GM21526 (cell line): ENCODE results near the gene HUS1B.

Source experiments
- ATAC-seq: cut with Tn5 transposase; IDR thresholded peaks from one replicate; pipeline ENCODE4 v1.9.1; 2021; ENCODE audit warnings: moderate library complexity; ENCODE audit not compliant: unreplicated experiment, low FRiP score

The HUS1B gene

DNA sequence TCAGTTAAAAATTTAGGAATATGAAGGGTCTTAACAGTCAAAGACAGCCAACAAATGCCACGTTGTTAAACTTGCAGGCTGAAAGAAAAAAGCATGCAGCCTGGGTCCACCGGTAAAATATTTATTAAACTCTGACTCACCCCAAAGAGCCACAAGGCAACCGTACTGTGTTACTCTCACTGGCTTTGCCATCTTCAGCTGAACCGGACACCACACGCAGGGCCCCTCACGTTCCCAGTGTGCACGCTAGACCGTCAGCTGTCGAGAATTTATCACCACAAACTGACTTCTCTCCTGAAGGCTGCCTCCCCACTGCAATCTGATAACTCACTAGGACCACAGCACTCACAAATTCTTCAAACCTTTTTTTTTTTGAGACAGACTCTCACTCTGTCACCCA is 30.7 kb downstream of the HUS1B start:
- ATAC-seq = no peak

GRCh38 chr6:624979-625378 is 31.9 kb downstream of the HUS1B start:
- ATAC-seq = no peak

DNA sequence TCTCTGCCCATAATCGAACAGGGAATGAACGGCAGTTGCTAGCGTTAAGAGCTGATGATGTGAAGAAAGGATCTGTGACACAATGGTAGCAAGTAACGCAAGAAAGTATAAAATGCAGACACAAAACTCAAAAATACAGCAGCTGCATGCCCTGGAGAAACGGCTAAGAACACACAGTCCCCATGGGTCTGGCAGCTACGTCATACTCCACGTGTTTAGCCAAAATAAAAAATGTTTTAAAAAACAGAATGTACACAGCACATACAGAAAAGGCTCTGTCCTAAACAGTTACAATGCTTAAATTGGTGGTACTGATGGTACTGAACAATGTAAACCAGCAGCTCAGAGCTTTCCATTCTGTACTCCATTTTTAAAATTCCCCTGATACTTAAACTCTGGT is 34.4 kb downstream of the HUS1B start:
- ATAC-seq = no peak

DNA sequence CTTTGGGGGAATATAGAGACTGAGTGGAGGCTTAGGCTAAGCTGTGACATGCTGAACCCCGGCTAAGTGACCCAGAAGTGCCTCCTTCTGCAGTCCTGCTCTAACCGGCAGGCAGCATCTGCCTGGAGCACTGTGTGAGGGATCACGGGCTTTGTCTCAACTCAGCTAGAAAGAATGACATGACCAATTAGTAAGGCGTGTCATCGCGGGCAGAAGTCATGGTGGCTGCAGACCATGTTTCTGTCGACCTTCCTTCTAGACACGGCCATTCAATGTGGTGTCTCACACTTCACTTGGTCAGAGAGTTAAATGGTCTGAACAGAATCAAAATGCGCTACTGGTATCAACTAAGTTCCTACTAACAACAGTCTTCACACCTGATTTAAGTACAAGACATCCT is 35.0 kb downstream of the HUS1B start:
- no peak for ATAC-seq

DNA sequence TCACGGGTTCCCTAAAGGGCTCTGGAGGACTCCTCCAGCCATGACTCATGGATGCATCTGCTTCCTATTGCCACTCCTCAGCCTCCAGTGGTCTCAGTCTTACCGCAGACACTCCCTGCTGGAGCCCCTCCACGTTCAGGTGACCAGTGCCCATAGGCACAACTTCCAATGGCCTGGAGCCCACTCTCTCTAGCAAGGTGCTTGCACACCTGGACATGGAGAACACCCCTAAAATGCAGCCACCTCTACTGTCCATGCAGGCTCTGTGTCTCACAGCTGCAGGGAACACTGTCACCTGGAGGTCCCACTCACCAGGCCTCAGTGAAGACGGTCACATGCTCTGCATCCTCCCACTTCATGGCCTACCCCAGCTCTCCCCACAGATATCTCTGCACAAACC is 36.0 kb downstream of the HUS1B start:
- ATAC-seq = no peak

GRCh38 chr6:620166-620565 is 36.7 kb downstream of the HUS1B start:
- ATAC-seq = no peak

GRCh38 chr6:617456-618100 is 39.3 kb downstream of the HUS1B start:
- ATAC-seq = no peak

GRCh38 chr6:613981-614380 is 42.9 kb downstream of the HUS1B start:
- no peak for ATAC-seq

GRCh38 chr6:611928-612327 is 45.0 kb downstream of the HUS1B start:
- no peak for ATAC-seq

DNA sequence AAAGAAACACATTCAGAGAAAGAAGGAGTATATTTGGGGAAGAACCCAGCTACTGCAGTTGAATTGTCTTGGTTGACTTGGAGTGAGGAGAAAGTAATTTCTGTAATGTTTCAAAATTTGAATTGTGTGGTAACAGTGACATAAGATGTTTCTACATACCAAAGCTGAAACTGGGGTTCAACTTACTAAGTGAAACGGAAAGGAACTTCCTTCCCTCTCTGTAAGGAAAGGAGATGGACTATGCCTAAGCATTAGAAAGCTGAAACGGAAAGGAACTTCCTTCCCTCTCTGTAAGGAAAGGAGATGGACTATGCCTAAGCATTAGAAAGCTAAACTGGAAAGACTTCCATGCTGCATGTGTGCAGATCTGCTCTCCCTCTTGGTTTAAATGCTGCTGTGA is 46.0 kb downstream of the HUS1B start:
- no peak for ATAC-seq

GRCh38 chr6:609905-610304 is 47.0 kb downstream of the HUS1B start:
- ATAC-seq = no peak

DNA sequence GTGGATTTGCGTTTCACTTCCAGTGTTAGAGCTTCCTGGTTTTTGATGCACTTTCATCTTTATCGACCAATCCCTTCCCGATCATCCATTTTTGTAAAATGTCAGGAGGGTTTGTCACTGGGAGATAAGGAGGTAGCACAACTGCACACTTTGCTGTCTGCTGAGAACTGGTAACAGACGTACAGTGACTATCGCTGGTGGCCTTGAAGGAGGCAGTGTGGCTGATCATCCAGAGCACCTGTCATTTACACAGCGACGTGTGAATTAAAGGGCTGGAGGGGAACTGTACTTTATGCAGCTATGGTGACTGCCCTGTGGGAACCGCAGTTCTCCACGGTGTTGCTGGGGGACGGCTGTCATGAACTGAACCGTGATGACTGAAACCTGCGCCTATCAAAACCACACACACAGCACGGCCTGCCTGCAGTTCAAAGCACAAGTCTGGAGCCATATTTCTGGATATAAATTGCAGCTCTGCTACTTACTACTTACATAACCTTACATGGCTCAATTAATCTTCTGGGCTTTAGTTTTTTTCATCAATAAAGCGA is 50.0 kb downstream of the HUS1B start:
- no peak for ATAC-seq
